Stimulated activated CD4-positive, alpha-beta T cell treated with anti-CD3 and anti-CD28 coated beads, Interleukin-4, amount 100 ng/mL, for 1 hour (primary cell): Measurements from ENCODE around the gene C13orf46.
"Not testable (repeated sequence)": the region's sequence is repeated elsewhere in the genome, so short reads cannot be mapped to it uniquely, and the experiment has no call there.

ENCODE experiments used
- DNase-seq: peaks from one replicate; pipeline ENCODE4 v3.0.0-alpha.2; 2020

C13orf46 gene

DNA sequence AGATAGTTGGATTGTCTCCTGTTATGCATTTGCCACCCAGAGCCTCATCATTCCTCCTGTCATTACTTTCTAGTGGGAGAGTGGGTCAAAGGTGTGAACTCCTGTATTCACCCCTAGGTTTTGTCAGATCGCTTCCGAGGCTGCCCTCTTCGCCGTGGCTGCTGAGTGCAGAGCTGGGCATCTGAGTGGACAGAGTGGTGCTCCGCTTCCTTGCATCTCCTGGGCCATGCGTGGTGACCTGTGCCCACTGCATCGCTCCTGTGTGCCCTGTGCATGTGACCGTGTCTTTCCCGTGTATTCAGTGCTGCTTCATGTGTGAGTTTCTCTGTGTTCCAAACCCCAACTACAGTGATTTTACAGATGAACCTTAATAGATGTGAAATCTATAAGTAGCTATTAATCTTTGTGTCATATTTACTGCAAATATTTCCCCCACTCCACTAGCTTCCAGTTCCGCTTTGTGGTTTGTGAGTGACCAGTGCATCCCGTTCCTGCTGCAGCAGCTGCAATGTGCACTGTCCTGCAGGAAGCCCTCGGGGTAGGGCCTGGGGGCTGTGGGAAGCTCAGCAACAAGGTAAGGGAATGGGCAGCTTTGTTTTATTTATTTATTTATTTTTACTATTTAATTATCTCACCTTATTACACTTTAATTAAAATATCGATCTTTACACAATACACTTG is 53.1 kb downstream of the C13orf46 start:
- no peak for DNase-seq

GRCh38 chr13:113919761-113920559 is 53.9 kb downstream of the C13orf46 start:
- DNase-seq, result no peak

GRCh38 chr13:113918981-113919701 is 54.7 kb downstream of the C13orf46 start:
- DNase-seq, result no peak

GRCh38 chr13:113918580-113918979 is 55.3 kb downstream of the C13orf46 start:
- no peak for DNase-seq

GRCh38 chr13:113917594-113918371 is 56.1 kb downstream of the C13orf46 start:
- DNase-seq, result no peak

DNA sequence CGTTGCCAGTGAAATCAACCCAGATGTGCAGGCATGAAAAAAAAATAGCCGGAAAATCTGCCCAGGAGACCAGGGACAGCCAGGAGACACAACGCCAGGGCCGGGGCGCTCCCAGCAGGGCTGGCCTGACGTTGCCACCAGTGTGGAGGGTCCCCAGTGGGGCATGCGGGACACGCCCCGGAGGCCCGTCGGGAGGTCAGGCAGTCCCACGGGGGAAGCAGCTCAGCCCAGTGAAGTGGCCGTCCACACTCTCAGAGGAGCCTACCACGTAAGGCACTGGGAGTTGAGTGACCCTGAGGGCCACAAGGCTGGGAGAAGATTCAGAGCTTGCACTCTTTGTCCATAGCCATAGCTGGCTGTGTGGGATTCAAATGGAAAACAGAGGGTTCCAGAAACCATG is 56.8 kb downstream of the C13orf46 start:
- no peak for DNase-seq

- DNase-seq, result no peak
Measured at GRCh38 chr13:113916330-113916815, 57.5 kb downstream of the C13orf46 start.

DNA sequence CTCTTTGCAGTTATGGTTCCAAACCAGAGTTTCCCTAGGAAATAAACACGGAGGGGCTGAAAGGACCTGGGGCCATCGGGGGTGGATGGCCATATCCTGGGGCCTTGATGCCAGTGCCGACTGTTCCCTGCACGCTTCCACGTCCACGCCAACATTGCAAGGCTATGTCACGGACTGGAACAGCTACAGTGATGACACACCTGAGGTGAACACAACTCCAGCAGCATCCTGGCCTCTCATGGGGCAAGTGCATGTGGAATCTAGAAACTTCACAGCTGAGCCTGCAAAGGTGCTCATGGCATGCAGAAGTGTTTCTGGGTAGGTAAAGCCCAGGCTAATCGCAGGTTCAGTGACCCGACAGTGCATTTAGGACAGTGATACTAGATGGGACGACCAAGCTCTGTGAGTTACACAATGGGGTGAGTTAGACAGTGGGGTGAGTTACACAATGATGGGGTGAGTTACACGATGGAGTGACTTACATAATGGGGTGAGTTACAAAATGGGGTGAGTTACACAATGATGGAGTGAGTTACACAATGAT is 58.0 kb downstream of the C13orf46 start:
- no peak for DNase-seq

DNA sequence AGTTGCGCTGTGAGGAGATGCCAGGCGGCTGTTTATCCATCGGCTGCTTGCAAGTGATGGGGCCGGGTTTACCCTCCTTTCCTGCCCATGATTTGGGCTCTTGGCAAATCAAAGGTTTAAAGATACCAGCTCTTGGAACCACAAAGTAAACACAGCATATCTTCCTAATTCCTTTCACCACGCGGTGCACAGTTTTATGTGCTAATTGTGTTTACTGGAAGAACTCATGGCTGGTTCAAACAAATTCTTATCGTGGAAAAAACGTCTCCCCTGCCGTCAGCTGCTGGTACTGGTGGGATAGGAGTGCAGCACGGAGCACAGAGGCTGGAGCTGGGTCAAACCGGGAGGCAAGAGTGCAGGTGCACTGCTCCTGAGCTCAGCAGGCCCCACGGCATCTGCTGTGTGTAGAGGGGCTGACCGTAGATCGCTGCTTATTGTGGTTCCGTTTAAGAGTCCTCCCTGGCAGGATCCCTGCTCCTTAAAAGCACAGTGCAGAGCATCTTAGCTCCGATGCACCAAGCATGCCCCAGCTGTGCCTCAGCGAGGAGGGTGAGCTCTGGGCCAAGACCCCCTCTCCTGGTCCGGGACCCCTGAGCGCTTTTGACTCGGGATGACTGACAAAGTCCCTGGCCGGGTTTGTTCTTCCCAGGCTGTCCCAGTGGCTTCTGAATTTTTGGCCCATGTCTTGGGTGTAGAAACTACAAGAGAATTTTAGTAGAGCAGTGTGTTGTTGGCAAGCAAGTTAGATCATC is 58.7 kb downstream of the C13orf46 start:
- DNase-seq, result no peak

- DNase-seq, result no peak
Measured at GRCh38 chr13:113914333-113915011, 59.4 kb downstream of the C13orf46 start.

- DNase-seq, result not testable (repeated sequence)
Measured at GRCh38 chr13:113913838-113914237, 60.0 kb downstream of the C13orf46 start.

GRCh38 chr13:113913408-113913807 is 60.5 kb downstream of the C13orf46 start:
- DNase-seq, result not testable (repeated sequence)

- DNase-seq, result no peak
Measured at GRCh38 chr13:113912596-113912995, 61.3 kb downstream of the C13orf46 start.

GRCh38 chr13:113907635-113908617 is 66.0 kb downstream of the C13orf46 start:
- no peak for DNase-seq

DNA sequence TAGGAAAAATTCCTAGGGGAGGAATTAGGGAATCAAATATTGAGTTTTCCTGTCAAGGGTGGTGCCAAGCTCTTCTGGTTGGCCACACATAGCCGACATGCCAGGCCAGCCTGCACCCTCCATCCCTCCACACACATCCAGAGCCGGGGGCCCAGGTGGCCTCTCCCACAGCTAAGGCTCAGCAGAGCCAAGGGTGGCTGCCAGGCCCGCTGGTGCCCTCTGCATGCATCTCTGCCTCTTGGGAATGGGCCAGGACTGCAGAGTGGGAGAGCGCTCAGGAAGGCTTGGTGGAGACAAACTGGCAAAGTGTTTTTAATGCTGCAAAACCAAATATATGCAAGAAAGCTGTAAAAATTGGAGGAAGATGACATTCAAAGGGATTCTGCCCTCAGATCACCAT is 67.3 kb downstream of the C13orf46 start:
- DNase-seq, result no peak

DNA sequence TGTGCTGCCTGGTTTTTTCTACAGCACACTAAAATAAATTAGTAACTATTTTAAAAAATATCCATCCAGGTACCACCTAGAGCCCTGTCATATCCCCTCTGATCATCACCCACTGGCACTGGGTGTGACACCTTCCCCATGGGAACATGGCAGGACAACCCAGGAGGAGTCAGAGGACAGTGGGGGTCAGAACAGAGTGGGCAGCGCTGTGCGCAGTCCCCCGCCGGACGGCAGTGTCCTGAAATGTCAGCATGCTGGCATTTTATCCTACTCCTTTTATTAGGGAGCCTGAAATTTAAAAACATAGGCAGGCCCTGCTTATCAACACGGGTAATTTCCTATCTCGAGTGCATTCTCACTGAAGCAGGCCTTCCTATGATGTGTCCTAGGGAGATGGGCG is 67.9 kb downstream of the C13orf46 start:
- DNase-seq, result no peak

DNA sequence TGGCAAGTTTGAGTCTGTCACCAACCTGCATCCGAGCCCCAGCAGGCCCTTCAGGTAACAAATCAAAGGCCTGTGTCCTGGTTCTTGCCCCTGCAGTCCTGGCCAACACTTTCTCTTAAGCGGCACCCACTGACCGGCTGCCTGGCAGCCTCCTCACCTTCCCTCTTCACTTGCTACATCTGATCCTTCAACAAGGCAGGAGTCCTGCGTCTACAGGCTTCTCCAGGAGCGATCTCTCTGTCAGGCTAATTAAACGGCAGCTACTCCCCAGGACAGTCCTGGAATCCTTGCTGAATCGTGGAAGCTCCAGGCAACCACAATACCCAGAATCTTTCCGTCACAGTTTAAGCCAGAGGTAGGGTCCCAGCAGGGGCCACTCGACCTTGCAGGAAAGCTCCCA is 68.9 kb downstream of the C13orf46 start:
- DNase-seq, result no peak

DNA sequence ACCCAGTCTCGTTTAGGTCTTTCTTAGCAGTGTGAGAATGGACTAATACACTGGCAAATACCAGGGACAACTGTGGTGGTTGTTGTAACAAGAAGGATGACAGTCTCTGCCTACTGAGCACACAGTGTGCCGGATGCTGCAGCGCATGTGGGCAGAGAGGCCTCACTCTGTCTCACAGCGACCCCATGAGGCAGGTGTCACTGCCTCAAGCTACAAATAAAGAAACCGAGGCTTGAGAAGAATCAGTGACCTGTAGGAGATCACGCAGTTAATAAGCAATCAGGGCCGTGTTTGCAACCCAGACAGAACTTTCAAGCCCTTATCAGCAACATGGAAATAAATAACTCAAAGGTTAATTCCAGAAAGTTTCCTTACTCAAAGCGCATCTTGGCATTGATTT is 69.5 kb downstream of the C13orf46 start:
- no peak for DNase-seq

GRCh38 chr13:113903912-113904311 is 70.0 kb downstream of the C13orf46 start:
- DNase-seq, result no peak
